Esophagus squamous epithelium (tissue), 4 donors: Measurements from ENCODE around the gene ATOH1.

ENCODE experiments used
- CTCF ChIP-seq, 6 experiments: fragments of 450-650 bp in 4 of 6; fragments of 200-600 bp in 2 of 6; sonication (generic) in 2 of 6; IDR thresholded peaks; one replicate each; pipeline ENCODE4 v1.5.1; 2016 to 2019; ENCODE audit warnings: antibody characterized with exemption in 6 of 6, mild to moderate bottlenecking in 4 of 6, moderate library complexity in 4 of 6
- POLR2A ChIP-seq, 4 donors: fragments of 450-650 bp; IDR thresholded peaks; one replicate each; pipeline ENCODE4 v1.6.1; 2017; ENCODE audit warnings: antibody characterized with exemption in 4 of 4, mild to moderate bottlenecking in 4 of 4, moderate library complexity in 3 of 4

- no peak for TF ChIP-seq CTCF (IDR thresholded peaks at IDR 0.05)
- TF ChIP-seq POLR2A (IDR thresholded peaks at IDR 0.05) = no peak
Measured at GRCh38 chr4:93814722-93815121, 13.8 kb upstream of the ATOH1 start.
